ENCODE data around the gene MRPS27.

Gene MRPS27

GRCh38 chr5:72255670-72256069, 64.4 kb downstream of the MRPS27 start:
- DNase-seq: no peak

- DNase-seq: peak; percentile 6
These were observed 64.8 kb downstream of the MRPS27 start for GRCh38 chr5:72255237-72255636.

- DNase-seq: no peak
These were observed 67.4 kb downstream of the MRPS27 start for GRCh38 chr5:72252574-72253155.

- DNase-seq: no peak
These were observed 68.0 kb downstream of the MRPS27 start for GRCh38 chr5:72252008-72252407.

- no peak for DNase-seq
These were observed 68.7 kb downstream of the MRPS27 start for GRCh38 chr5:72251386-72251785.

GRCh38 chr5:72248410-72248981, 71.5 kb downstream of the MRPS27 start:
- peak; percentile 17 for DNase-seq

GRCh38 chr5:72246954-72247442, 73.0 kb downstream of the MRPS27 start:
- no peak for DNase-seq

GRCh38 chr5:72245951-72246532, 74.0 kb downstream of the MRPS27 start:
- no peak for DNase-seq

- no peak for DNase-seq
These were observed 74.5 kb downstream of the MRPS27 start for GRCh38 chr5:72245546-72245945.

GRCh38 chr5:72244862-72245371, 75.1 kb downstream of the MRPS27 start:
- DNase-seq: no peak

- no peak for DNase-seq
These were observed 76.3 kb downstream of the MRPS27 start for GRCh38 chr5:72243706-72244105.

GRCh38 chr5:72242796-72243475, 77.1 kb downstream of the MRPS27 start:
- no peak for DNase-seq

GRCh38 chr5:72241346-72242003, 78.6 kb downstream of the MRPS27 start:
- no peak for DNase-seq

- DNase-seq: no peak
These were observed 81.2 kb downstream of the MRPS27 start for GRCh38 chr5:72238712-72239445.

GRCh38 chr5:72237879-72238278, 82.2 kb downstream of the MRPS27 start:
- DNase-seq: no peak

GRCh38 chr5:72237415-72237814, 82.6 kb downstream of the MRPS27 start:
- DNase-seq: no peak

- no peak for DNase-seq
These were observed 84.3 kb downstream of the MRPS27 start for GRCh38 chr5:72235725-72236124.

GRCh38 chr5:72234868-72235267, 85.2 kb downstream of the MRPS27 start:
- DNase-seq: no peak

- DNase-seq: no peak
These were observed 85.8 kb downstream of the MRPS27 start for GRCh38 chr5:72234265-72234700.

- DNase-seq: no peak
These were observed 86.2 kb downstream of the MRPS27 start for GRCh38 chr5:72233835-72234234.

- no peak for DNase-seq
These were observed 87.2 kb downstream of the MRPS27 start for GRCh38 chr5:72232838-72233237.

GRCh38 chr5:72231991-72232703, 87.9 kb downstream of the MRPS27 start:
- no peak for DNase-seq
